PC-3 (cell line): ENCODE measurements around the gene GPC4.

Source experiments
- CTCF ChIP-seq: fragments of 300-600 bp; sonication (generic); conservative IDR thresholded peaks from 2 replicates; pipeline ENCODE4 v1.5.1; 2017; ENCODE audit warnings: antibody characterized with exemption, low read depth, mild to moderate bottlenecking, low read length
- EZH2 ChIP-seq: fragments of 300-600 bp; sonication (generic); IDR thresholded peaks from one replicate; pipeline ENCODE4 v1.6.1; 2017; ENCODE audit warnings: antibody characterized with exemption, mild to moderate bottlenecking, low read length; ENCODE audit not compliant: unreplicated experiment
- EZH2phosphoT487 ChIP-seq: fragments of 300-600 bp; sonication (generic); IDR thresholded peaks from 2 replicates; pipeline ENCODE4 v1.6.1; 2018; ENCODE audit warnings: mild to moderate bottlenecking, antibody characterized with exemption, low read length, borderline replicate concordance

- TF ChIP-seq CTCF (no peak), EZH2 (no peak), EZH2phosphoT487 (no peak)
Observed at GRCh38 chrX:133375615-133376340, 39.5 kb downstream of the GPC4 start.
